Caco-2 (cell line): ENCODE results near the gene PITRM1. TPM values are rescaled to one million over a fixed set of nuclear protein-coding genes. Genes with fewer than 3 reads are reported as not detected.

Experiments used
- BruUV-seq: library from RNA; stranded (reverse); fragments of 400-500 nt; replicated peaks from 2 replicates; lab custom pipeline; 2021; lab: Mats Ljungman, UMichigan
- CTCF ChIA-PET: fragments of 300-600 bp; sonication (Branson Sonifier 250); formaldehyde crosslinking; loops from one replicate; lab custom pipeline; 2022; ENCODE audit warnings: antibody characterized with exemption; lab: Charles Lee
- POLR2A ChIA-PET: fragments of 300-600 bp; sonication (Branson Sonifier 250); formaldehyde crosslinking; loops from one replicate; lab custom pipeline; 2022; ENCODE audit warnings: antibody characterized with exemption; lab: Charles Lee
- DNase-seq, 2 experiments: peaks; one replicate each; pipeline versions ENCODE4 v3.0.0 to v3.0.0-alpha.2; 2020 to 2022
- H3K27me3 ChIP-seq: replicated peaks from 2 replicates; pipeline ENCODE4 v1.6.0; 2011; ENCODE audit warnings: low read length; ENCODE audit not compliant: control insufficient read depth, insufficient read depth
- H3K36me3 ChIP-seq: 2 replicates; pipeline ENCODE4 v1.5.1; 2011; ENCODE audit warnings: low read length; ENCODE audit not compliant: control insufficient read depth, insufficient read depth
- H3K4me1 ChIP-seq: fragments of 250-450 bp; sonication (Bioruptor Pico); 2 replicates; pipeline ENCODE4 v1.5.1; 2020; ENCODE audit warnings: mild to moderate bottlenecking
- H3K4me3 ChIP-seq: 2 replicates; pipeline ENCODE4 v1.5.1; 2011; ENCODE audit warnings: low read depth, mild to moderate bottlenecking, control low read depth, low read length
- H3K9me3 ChIP-seq: fragments of 250-450 bp; sonication (Bioruptor Pico); 2 replicates; pipeline ENCODE4 v1.5.1; 2020; ENCODE audit warnings: mild to moderate bottlenecking, moderate library complexity
- H3K27ac Mint-ChIP-seq: one replicate; pipeline ENCODE4 v1.8.0; 2022; ENCODE audit warnings: mixed read lengths; ENCODE audit not compliant: unreplicated experiment
- H3K27me3 Mint-ChIP-seq: one replicate; pipeline ENCODE4 v1.8.0; 2022; ENCODE audit warnings: mixed read lengths; ENCODE audit not compliant: insufficient read depth, unreplicated experiment
- H3K36me3 Mint-ChIP-seq: one replicate; pipeline ENCODE4 v1.8.0; 2022; ENCODE audit warnings: mild to moderate bottlenecking, mixed read lengths; ENCODE audit not compliant: insufficient read depth, unreplicated experiment
- H3K4me1 Mint-ChIP-seq: one replicate; pipeline ENCODE4 v1.8.0; 2022; ENCODE audit warnings: low read depth, mixed read lengths; ENCODE audit not compliant: unreplicated experiment
- H3K4me3 Mint-ChIP-seq: one replicate; pipeline ENCODE4 v1.8.0; 2022; ENCODE audit warnings: mild to moderate bottlenecking, moderate library complexity, mixed read lengths; ENCODE audit not compliant: unreplicated experiment
- H3K9me3 Mint-ChIP-seq: one replicate; pipeline ENCODE4 v1.8.0; 2022; ENCODE audit warnings: mixed read lengths; ENCODE audit not compliant: unreplicated experiment
- intact Hi-C: fragments of 100-400 bp; cut with micrococcal nuclease; formaldehyde crosslinking; loops from one replicate; pipeline ENCODE4 v1.10.0; 2022; ENCODE audit not compliant: unreplicated experiment
- total RNA-seq: library from RNA; stranded (reverse); gene quantifications from 2 replicates; pipeline ENCODE4 v1.2.3, GENCODE V29; 2022
- TF ChIP-seq, protein P1 (sequence below), 2 experiments: fragments of 200-600 bp in 1 of 2; IDR thresholded peaks; 1 replicate in 1 of 2; 2 replicates in 1 of 2; pipeline versions ENCODE4 v1.5.1 to v1.8.0; 2011 to 2022; ENCODE audit warnings: antibody characterized with exemption in 1 of 2, control low read depth in 1 of 2, inconsistent platforms in 1 of 2, low read depth in 1 of 2, low read length in 1 of 2, mild to moderate bottlenecking in 1 of 2, moderate library complexity in 1 of 2; ENCODE audit not compliant: insufficient read depth in 1 of 2, severe bottlenecking in 1 of 2, unreplicated experiment in 1 of 2

Gene PITRM1
- total RNA-seq, 1 experiment from 2014 or later: 80.5 TPM

DNA sequence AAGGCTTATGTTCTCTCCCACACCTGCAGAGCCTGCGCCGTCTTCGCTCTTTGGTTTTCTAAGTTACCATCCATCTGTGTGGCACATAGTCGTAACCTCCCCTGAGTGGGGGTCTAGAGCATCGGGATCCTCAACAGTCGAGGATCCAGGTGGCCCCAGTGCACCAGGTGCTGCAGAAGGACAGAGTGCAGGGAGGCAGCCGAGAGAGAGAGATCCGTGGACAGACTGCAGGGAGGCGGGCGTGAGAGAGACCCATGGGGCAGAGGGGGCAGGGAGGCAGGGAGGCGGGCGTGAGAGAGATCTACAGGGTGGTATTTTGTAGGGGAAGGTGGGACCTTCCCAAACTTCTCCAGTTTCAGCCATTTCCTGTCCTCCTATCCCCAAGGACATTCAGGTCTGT, 62.9 kb downstream of the PITRM1 start:
- Mint-ChIP-seq H3K27me3 (no peaks in the 10 kb centered on the region), H3K36me3 (peaks cover 88% of the 10 kb centered on the region), H3K4me3 (no peak overlapping the region), H3K9me3 (no peaks in the 10 kb centered on the region), H3K27ac (no peak overlapping the region), H3K4me1 (no peaks in the 10 kb centered on the region)
- Histone ChIP-seq H3K36me3 (peaks cover 17% of the 10 kb centered on the region), H3K9me3 (no peaks in the 10 kb centered on the region), H3K27me3 (no peaks in the 10 kb centered on the region), H3K4me1 (no peaks in the 10 kb centered on the region), H3K4me3 (no peak overlapping the region)
- no TSS peak for BruUV-seq
- POLR2A ChIA-PET: no interaction called here
- DNase-seq: no peak
- intact Hi-C loops: no loop called here
- CTCF ChIA-PET: no interaction called here
- TF ChIP-seq, protein P1, sequence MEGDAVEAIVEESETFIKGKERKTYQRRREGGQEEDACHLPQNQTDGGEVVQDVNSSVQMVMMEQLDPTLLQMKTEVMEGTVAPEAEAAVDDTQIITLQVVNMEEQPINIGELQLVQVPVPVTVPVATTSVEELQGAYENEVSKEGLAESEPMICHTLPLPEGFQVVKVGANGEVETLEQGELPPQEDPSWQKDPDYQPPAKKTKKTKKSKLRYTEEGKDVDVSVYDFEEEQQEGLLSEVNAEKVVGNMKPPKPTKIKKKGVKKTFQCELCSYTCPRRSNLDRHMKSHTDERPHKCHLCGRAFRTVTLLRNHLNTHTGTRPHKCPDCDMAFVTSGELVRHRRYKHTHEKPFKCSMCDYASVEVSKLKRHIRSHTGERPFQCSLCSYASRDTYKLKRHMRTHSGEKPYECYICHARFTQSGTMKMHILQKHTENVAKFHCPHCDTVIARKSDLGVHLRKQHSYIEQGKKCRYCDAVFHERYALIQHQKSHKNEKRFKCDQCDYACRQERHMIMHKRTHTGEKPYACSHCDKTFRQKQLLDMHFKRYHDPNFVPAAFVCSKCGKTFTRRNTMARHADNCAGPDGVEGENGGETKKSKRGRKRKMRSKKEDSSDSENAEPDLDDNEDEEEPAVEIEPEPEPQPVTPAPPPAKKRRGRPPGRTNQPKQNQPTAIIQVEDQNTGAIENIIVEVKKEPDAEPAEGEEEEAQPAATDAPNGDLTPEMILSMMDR (IDR thresholded peaks at IDR 0.05; ENCODE audit: insufficient read depth in 1 of 2, low read depth in 1 of 2, low read length in 1 of 2, severe bottlenecking in 1 of 2, unreplicated experiment in 1 of 2): no peak

DNA sequence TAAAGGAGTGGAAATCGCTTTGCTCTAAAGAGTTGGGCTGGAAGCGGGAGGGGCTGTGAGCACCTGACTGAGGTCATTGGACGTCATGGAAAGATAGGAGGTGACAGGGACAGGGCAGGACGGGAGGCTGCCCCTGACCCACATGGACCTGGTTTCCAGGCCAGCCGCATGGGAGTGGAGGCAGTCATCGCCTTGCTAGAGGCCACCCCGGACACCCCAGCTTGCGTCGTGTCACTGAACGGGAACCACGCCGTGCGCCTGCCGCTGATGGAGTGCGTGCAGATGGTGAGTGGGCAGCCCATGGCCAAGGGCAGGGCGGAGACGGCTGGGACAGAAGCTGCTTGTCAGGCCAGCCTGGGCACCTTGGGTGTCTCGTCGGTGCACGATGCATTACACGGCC, 63.4 kb downstream of the PITRM1 start:
- no peaks in the 10 kb centered on the region for H3K27me3 ChIP-seq
- intact Hi-C loops: no loop called here
- peaks cover 17% of the 10 kb centered on the region for H3K36me3 ChIP-seq
- CTCF ChIA-PET: no interaction called here
- TF ChIP-seq, protein P1 (IDR thresholded peaks at IDR 0.05; ENCODE audit: insufficient read depth in 1 of 2, low read depth in 1 of 2, low read length in 1 of 2, severe bottlenecking in 1 of 2, unreplicated experiment in 1 of 2): no peak
- Mint-ChIP-seq H3K4me1 (no peaks in the 10 kb centered on the region), H3K27me3 (no peaks in the 10 kb centered on the region), H3K27ac (no peak overlapping the region), H3K9me3 (no peaks in the 10 kb centered on the region), H3K4me3 (no peak overlapping the region), H3K36me3 (peaks cover 88% of the 10 kb centered on the region)
- H3K4me3 ChIP-seq: no peak overlapping the region
- H3K4me1 ChIP-seq: no peaks in the 10 kb centered on the region
- BruUV-seq: no TSS peak
- no peaks in the 10 kb centered on the region for H3K9me3 ChIP-seq
- DNase-seq: no peak
- POLR2A ChIA-PET: no interaction called here

DNA sequence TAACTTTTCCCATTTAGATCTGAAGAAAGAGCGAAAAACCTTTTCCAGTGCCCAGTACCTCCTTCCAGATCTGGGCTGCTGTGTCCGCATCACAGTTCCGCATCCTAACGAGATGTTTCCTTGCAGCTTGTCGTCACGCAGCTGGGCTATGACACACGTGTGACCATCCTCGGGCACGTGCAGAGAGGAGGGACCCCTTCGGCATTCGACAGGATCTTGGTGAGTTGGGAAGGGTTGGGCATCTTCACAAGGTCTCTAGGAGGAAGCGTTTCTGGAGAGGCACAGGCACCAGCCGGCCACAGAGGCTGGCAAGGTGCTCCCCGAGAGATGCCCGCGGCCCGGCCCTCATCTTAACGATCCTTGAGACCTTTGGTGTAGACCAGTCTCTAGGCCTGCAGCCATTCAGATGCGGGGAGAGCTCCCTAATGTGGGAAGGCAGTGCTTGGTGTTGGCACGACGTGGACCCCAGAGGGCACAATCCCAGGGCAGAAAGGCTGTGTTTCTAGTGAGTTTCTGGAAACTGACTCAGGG, 63.9 kb downstream of the PITRM1 start:
- Histone ChIP-seq H3K4me3 (no peak overlapping the region), H3K27me3 (no peaks in the 10 kb centered on the region), H3K36me3 (peaks cover 16% of the 10 kb centered on the region), H3K4me1 (no peaks in the 10 kb centered on the region), H3K9me3 (no peaks in the 10 kb centered on the region)
- Mint-ChIP-seq H3K27me3 (no peaks in the 10 kb centered on the region), H3K4me1 (no peaks in the 10 kb centered on the region), H3K9me3 (no peaks in the 10 kb centered on the region), H3K27ac (no peak overlapping the region), H3K4me3 (no peak overlapping the region), H3K36me3 (peaks cover 88% of the 10 kb centered on the region)
- ChIA-PET POLR2A (no interaction called here), CTCF (no interaction called here)
- intact Hi-C loops: no loop called here
- TF ChIP-seq, protein P1 (IDR thresholded peaks at IDR 0.05; ENCODE audit: insufficient read depth in 1 of 2, low read depth in 1 of 2, low read length in 1 of 2, severe bottlenecking in 1 of 2, unreplicated experiment in 1 of 2): no peak
- no TSS peak for BruUV-seq
- DNase-seq: no peak
